K562 (cell line): ENCODE data around the gene PIM3. TPM values are rescaled to one million over a fixed set of nuclear protein-coding genes. Genes with fewer than 3 reads are reported as not detected.

Experiments
- E2F6 ChIP-seq, 2 experiments: IDR thresholded peaks; 2 replicates each; pipeline ENCODE4 v1.6.1; 2011; ENCODE audit warnings: borderline replicate concordance in 1 of 2, control low read depth in 1 of 2, low read depth in 1 of 2, low read length in 1 of 2, mild to moderate bottlenecking in 1 of 2, mixed read lengths in 1 of 2, moderate library complexity in 1 of 2; ENCODE audit not compliant: insufficient read depth in 1 of 2, insufficient read length in 1 of 2, poor library complexity in 1 of 2, severe bottlenecking in 1 of 2; ENCODE audit errors: extremely low read depth in 1 of 2
- GATAD2B ChIP-seq: fragments of 450-650 bp; IDR thresholded peaks from 2 replicates; pipeline ENCODE4 v1.6.1; 2017; ENCODE audit warnings: mild to moderate bottlenecking, borderline replicate concordance
- NFIX ChIP-seq: fragments of 250-450 bp; sonication (Bioruptor Pico); IDR thresholded peaks from 2 replicates; pipeline ENCODE4 v1.4.0; 2020; ENCODE audit warnings: low read depth, mild to moderate bottlenecking, moderate library complexity
- REST ChIP-seq, 2 experiments: fragments of 450-650 bp; formaldehyde crosslinking in 1 of 2; IDR thresholded peaks; 2 replicates each; pipeline versions ENCODE4 v1.4.0 to v1.6.1; 2014 to 2020; ENCODE audit warnings: mild to moderate bottlenecking in 2 of 2, borderline replicate concordance in 1 of 2, low read depth in 1 of 2
- SRSF3 ChIP-seq: fragments of 200-400 bp; formaldehyde crosslinking; IDR thresholded peaks from 2 replicates; pipeline ENCODE4 v1.6.1; 2016; ENCODE audit warnings: mild to moderate bottlenecking, low read length, moderate library complexity; ENCODE audit not compliant: insufficient read depth
- TCF7L2 ChIP-seq: fragments of 150-350 bp; IDR thresholded peaks from 2 replicates; pipeline ENCODE4 v1.6.1; 2016; ENCODE audit warnings: low read depth, mild to moderate bottlenecking, low read length, moderate library complexity
- ZBTB33 ChIP-seq: sonication (generic); formaldehyde crosslinking; IDR thresholded peaks from 2 replicates; pipeline ENCODE4 v1.8.1; 2023; ENCODE audit warnings: mild to moderate bottlenecking, missing genetic modification reagents
- ZKSCAN1 ChIP-seq: fragments of 150-350 bp; IDR thresholded peaks from 2 replicates; pipeline ENCODE4 v1.6.1; 2016; ENCODE audit warnings: low read depth, low read length
- ZNF134 ChIP-seq: fragments of 250-450 bp; sonication (Bioruptor Pico); conservative IDR thresholded peaks from 2 replicates; pipeline ENCODE4 v1.4.0; 2020
- ZNF232 ChIP-seq: sonication (generic); formaldehyde crosslinking; IDR thresholded peaks from 2 replicates; pipeline ENCODE4 v1.8.0; 2022; ENCODE audit warnings: mild to moderate bottlenecking, missing genetic modification reagents
- ZNF316 ChIP-seq: fragments of 450-650 bp; IDR thresholded peaks from 2 replicates; pipeline ENCODE4 v1.6.1; 2016
- ZNF75A ChIP-seq: fragments of 450-650 bp; formaldehyde crosslinking; IDR thresholded peaks from 2 replicates; pipeline ENCODE4 v1.4.0; 2020; ENCODE audit warnings: mild to moderate bottlenecking
- polyA plus RNA-seq, 8 experiments: library from polyadenylated mRNA; depleted of rRNA in 4 of 8; stranded (reverse) in 5 of 8; unstranded in 3 of 8; fragments of >200 nt; fragmentation: Nextera tagmentation in 2 of 8; fragmentation: Illumina TruSeq in 1 of 8; extraction: Ambion mirVana in 2 of 8; extraction: Trizol in 1 of 8; gene quantifications; 2 replicates each; pipeline versions ENCODE4 v1.2.1 to v1.2.3, GENCODE V29; 2011 to 2014; ENCODE audit warnings: inconsistent platforms in 1 of 8, missing spikeins in 1 of 8
- total RNA-seq, 7 experiments: library from RNA; depleted of rRNA in 6 of 7; stranded (reverse); fragments of >200 nt in 6 of 7; fragmentation: Illumina TruSeq in 2 of 7; extraction: Trizol in 2 of 7; gene quantifications; 2 replicates each; pipeline versions ENCODE4 v1.2.1 to v1.2.3, GENCODE V29; 2011 to 2021; ENCODE audit warnings: low replicate concordance in 1 of 7
- TF ChIP-seq, protein P1 (sequence below): sonication (generic); formaldehyde crosslinking; IDR thresholded peaks from 2 replicates; pipeline ENCODE4 v1.9.0; 2022; ENCODE audit warnings: mild to moderate bottlenecking, missing genetic modification reagents
- TF ChIP-seq, protein P2 (sequence below): sonication (generic); formaldehyde crosslinking; IDR thresholded peaks from 2 replicates; pipeline ENCODE4 v1.8.0; 2023; ENCODE audit warnings: mild to moderate bottlenecking, missing genetic modification reagents

Gene PIM3
- total and polyA plus RNA-seq, 9 of the 15 experiments (the other 6 are each of a cell fraction or from before 2014, with no cell fraction given): 0.24 to 40.5 (median 5.3) TPM

GRCh38 chr22:49915610-49916009 lies 45.0 kb upstream of the PIM3 start (continued):
- peak; percentile 42; the same call in 1 of the 2 replicates for TF ChIP-seq ZBTB33 (CRISPR knock-in tag)
- no peak for TF ChIP-seq E2F6 (IDR thresholded peaks at IDR 0.05; ENCODE audit: borderline replicate concordance in 1 of 2, extremely low read depth in 1 of 2, insufficient read depth in 1 of 2, insufficient read length in 1 of 2, low read depth in 1 of 2, low read length in 1 of 2, poor library complexity in 1 of 2, severe bottlenecking in 1 of 2)
- TF ChIP-seq ZKSCAN1: 0 out of 2 replicates have a peak, but pooled peaks have one; percentile 25
- TF ChIP-seq TCF7L2: no peak
- TF ChIP-seq GATAD2B: no peak
- TF ChIP-seq, protein P1, sequence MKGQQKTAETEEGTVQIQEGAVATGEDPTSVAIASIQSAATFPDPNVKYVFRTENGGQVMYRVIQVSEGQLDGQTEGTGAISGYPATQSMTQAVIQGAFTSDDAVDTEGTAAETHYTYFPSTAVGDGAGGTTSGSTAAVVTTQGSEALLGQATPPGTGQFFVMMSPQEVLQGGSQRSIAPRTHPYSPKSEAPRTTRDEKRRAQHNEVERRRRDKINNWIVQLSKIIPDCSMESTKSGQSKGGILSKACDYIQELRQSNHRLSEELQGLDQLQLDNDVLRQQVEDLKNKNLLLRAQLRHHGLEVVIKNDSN: no peak
- TF ChIP-seq ZNF316: peak; percentile 27; the same call in 1 of the 2 replicates
- no peak for TF ChIP-seq ZNF232 (CRISPR knock-in tag)
- TF ChIP-seq REST (IDR thresholded peaks at IDR 0.05; ENCODE audit: borderline replicate concordance): peak; percentile 86
- TF ChIP-seq REST (CRISPR knock-in tag; IDR thresholded peaks at IDR 0.05; ENCODE audit: low read depth): 0 out of 2 replicates have a peak, but pooled peaks have one; percentile 30
- TF ChIP-seq, protein P2, sequence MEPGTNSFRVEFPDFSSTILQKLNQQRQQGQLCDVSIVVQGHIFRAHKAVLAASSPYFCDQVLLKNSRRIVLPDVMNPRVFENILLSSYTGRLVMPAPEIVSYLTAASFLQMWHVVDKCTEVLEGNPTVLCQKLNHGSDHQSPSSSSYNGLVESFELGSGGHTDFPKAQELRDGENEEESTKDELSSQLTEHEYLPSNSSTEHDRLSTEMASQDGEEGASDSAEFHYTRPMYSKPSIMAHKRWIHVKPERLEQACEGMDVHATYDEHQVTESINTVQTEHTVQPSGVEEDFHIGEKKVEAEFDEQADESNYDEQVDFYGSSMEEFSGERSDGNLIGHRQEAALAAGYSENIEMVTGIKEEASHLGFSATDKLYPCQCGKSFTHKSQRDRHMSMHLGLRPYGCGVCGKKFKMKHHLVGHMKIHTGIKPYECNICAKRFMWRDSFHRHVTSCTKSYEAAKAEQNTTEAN: no peak
- no peak for TF ChIP-seq ZNF75A (CRISPR knock-in tag)
- TF ChIP-seq ZNF134 (CRISPR knock-in tag): no peak
- TF ChIP-seq NFIX (CRISPR knock-in tag): no peak
- no peak for TF ChIP-seq SRSF3
